ENCODE results near the gene ZNF416.

Gene ZNF416

DNA sequence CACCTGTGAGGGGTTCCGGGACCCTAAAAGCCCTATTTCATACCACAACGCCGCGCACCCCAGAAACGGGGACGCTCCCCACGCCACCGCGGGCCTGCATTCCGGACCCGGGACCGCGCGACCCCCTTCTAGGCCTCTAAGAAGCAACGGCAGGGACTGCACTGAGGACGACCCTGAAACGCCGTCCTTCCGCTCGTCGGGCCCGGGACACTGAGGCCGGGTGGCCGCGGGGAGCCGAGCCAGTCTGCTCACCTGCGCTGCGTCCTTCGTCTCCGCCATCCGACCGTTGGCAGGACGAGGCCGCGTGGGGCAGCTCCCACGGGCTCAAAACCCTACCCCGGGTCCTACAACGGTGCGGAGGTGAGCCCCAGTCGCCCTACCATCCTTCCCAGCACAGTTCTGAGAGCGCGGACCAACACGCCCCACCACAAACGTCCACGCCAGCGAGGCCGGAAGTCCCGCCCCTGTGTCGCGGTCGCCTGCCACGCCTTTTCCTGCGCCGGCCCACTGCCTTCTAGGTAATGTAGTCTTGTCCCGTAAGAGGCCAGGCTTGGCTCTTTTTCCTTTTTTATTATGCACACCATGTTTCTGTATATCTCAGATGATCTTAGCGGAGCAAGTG is 19.2 kb downstream of the ZNF416 start, which contains the start of gene ZNF550:
Gene ZNF550, minus strand, starts transcription at position 460 of the 622 bp plus-strand sequence. Its CDS starts 181 bp downstream, at position 279.
- H3K9me3 ChIP-seq (ENCODE audit: severe bottlenecking): peaks cover 5% of the 10 kb centered on the region
- TF ChIP-seq, protein P1, sequence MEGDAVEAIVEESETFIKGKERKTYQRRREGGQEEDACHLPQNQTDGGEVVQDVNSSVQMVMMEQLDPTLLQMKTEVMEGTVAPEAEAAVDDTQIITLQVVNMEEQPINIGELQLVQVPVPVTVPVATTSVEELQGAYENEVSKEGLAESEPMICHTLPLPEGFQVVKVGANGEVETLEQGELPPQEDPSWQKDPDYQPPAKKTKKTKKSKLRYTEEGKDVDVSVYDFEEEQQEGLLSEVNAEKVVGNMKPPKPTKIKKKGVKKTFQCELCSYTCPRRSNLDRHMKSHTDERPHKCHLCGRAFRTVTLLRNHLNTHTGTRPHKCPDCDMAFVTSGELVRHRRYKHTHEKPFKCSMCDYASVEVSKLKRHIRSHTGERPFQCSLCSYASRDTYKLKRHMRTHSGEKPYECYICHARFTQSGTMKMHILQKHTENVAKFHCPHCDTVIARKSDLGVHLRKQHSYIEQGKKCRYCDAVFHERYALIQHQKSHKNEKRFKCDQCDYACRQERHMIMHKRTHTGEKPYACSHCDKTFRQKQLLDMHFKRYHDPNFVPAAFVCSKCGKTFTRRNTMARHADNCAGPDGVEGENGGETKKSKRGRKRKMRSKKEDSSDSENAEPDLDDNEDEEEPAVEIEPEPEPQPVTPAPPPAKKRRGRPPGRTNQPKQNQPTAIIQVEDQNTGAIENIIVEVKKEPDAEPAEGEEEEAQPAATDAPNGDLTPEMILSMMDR (IDR thresholded peaks at IDR 0.05; ENCODE audit: poor library complexity, severe bottlenecking): no peak
- peak; percentile 94 for ATAC-seq (ENCODE audit: low read depth)

DNA sequence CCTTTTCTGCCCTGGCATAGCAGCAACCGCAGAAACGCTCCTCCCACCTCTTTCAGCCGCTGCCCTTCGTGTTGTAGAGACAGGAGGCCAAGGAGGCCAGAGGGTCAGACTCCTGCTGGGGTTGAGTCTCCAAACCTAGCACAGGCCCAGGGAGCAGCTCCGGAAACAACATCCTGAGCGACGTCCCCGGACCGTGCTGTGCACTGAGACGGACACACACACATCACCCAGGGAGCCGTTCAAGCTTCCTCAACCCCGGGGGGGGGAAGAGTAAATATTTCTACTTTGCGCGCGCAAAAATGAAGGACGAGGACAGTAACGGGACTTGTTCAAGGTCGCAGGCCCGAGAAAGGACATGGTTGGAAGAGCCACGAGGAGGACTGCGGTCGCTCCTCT is 19.7 kb downstream of the ZNF416 start:
- Histone ChIP-seq H3K27me3 (ENCODE audit: insufficient read depth, poor library complexity, severe bottlenecking) (no peaks in the 10 kb centered on the region), H3K4me1 (ENCODE audit: insufficient read depth, poor library complexity, severe bottlenecking) (peaks cover 4% of the 10 kb centered on the region), H3K9me3 (ENCODE audit: severe bottlenecking) (no peaks in the 10 kb centered on the region), H3K27ac (ENCODE audit: poor library complexity, severe bottlenecking) (peak overlapping the region; percentile 55), H3K36me3 (ENCODE audit: low read depth) (peaks cover 23% of the 10 kb centered on the region), H3K4me3 (ENCODE audit: severe bottlenecking) (peak overlapping the region; percentile 70)
- ATAC-seq (ENCODE audit: low read depth) (peak; percentile 37), DNase-seq (ENCODE audit: low spot score) (no peak)
- TF ChIP-seq, protein P1 (IDR thresholded peaks at IDR 0.05; ENCODE audit: poor library complexity, severe bottlenecking): no peak

More for the DNA sequence above, 19.2 kb downstream of the ZNF416 start, which contains the start of gene ZNF550:
- peak; percentile 90 for DNase-seq (ENCODE audit: low spot score)
- Histone ChIP-seq H3K4me1 (ENCODE audit: insufficient read depth, poor library complexity, severe bottlenecking) (peaks cover 4% of the 10 kb centered on the region), H3K27ac (ENCODE audit: poor library complexity, severe bottlenecking) (peak within 1 kb of the TSS; percentile 55), H3K36me3 (ENCODE audit: low read depth) (peaks cover 18% of the 10 kb centered on the region), H3K4me3 (ENCODE audit: severe bottlenecking) (peak within 1 kb of the TSS; percentile 70), H3K27me3 (ENCODE audit: insufficient read depth, poor library complexity, severe bottlenecking) (no peaks in the 10 kb centered on the region)

DNA sequence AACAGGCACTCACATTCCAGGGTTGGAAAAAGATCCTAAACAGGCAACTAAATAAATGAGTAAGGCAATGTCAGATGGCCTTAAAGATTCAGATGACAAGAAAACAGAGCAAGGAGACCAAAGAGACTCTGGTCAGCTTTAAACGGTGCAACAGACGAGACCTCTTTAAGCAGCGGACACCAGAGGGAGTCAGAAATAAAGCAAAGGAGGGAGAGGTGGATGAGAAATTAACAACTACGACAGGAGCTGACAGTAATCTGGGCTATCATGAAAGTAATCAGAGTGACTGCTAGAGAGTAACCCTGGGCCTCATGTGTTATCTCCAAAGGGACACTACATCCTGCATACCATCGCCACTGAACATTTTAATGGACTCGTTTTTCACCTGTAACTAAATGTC is 20.2 kb downstream of the ZNF416 start:
- H3K27ac ChIP-seq (ENCODE audit: poor library complexity, severe bottlenecking): no peak overlapping the region
- H3K9me3 ChIP-seq (ENCODE audit: severe bottlenecking): no peaks in the 10 kb centered on the region
- H3K36me3 ChIP-seq (ENCODE audit: low read depth): peaks cover 26% of the 10 kb centered on the region
- TF ChIP-seq, protein P1 (IDR thresholded peaks at IDR 0.05; ENCODE audit: poor library complexity, severe bottlenecking): no peak
- peak overlapping the region; percentile 70 for H3K4me3 ChIP-seq (ENCODE audit: severe bottlenecking)
- no peak for ATAC-seq (ENCODE audit: low read depth)
- H3K4me1 ChIP-seq (ENCODE audit: insufficient read depth, poor library complexity, severe bottlenecking): peaks cover 4% of the 10 kb centered on the region
- no peak for DNase-seq (ENCODE audit: low spot score)
- H3K27me3 ChIP-seq (ENCODE audit: insufficient read depth, poor library complexity, severe bottlenecking): no peaks in the 10 kb centered on the region

DNA sequence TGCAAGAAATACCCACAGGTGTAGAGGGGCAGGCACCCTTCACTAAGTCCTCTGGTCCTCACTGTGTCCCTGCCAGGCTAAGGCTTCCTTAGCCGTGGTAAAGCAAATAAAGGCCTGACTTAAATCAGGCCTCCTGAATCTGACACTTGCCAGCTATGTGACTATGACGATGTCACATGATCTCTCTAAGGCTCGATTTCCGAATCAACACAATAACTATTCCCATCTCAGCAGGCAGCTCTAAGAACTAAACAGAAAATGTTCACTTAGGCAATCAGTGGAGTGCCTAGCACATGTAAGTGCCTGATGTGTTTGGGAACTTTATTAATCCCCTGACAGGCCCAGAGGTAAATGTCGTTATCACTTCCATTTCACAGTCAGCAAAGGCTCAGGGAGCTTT is 21.1 kb downstream of the ZNF416 start:
- Histone ChIP-seq H3K4me1 (ENCODE audit: insufficient read depth, poor library complexity, severe bottlenecking) (peaks cover 4% of the 10 kb centered on the region), H3K4me3 (ENCODE audit: severe bottlenecking) (no peak overlapping the region), H3K9me3 (ENCODE audit: severe bottlenecking) (no peaks in the 10 kb centered on the region), H3K27ac (ENCODE audit: poor library complexity, severe bottlenecking) (no peak overlapping the region), H3K36me3 (ENCODE audit: low read depth) (peaks cover 33% of the 10 kb centered on the region), H3K27me3 (ENCODE audit: insufficient read depth, poor library complexity, severe bottlenecking) (no peaks in the 10 kb centered on the region)
- TF ChIP-seq, protein P1 (IDR thresholded peaks at IDR 0.05; ENCODE audit: poor library complexity, severe bottlenecking): no peak
- no peak for DNase-seq (ENCODE audit: low spot score)
- ATAC-seq (ENCODE audit: low read depth): no peak

DNA sequence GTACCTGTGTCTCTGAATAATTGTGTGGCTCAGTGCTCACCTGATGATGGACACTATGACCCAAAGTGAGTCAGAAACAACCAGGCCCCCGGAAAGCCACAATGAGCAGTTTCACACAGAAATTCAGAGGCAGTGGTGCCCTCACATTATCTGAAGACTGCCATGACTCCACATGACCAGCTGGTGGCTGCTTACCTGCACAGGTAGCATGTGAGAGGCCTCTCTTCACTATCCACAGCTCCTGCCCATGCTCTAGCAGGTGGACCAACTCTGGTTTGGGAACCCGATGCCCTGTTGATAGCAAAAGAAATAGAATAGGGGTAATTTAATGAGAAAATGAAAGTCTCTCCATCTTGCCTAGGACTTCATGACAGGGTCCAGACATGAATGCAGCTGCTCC is 26.3 kb downstream of the ZNF416 start:
- Histone ChIP-seq H3K27ac (ENCODE audit: poor library complexity, severe bottlenecking) (no peak overlapping the region), H3K36me3 (ENCODE audit: low read depth) (peaks cover 85% of the 10 kb centered on the region), H3K4me1 (ENCODE audit: insufficient read depth, poor library complexity, severe bottlenecking) (no peaks in the 10 kb centered on the region), H3K4me3 (ENCODE audit: severe bottlenecking) (no peak overlapping the region), H3K27me3 (ENCODE audit: insufficient read depth, poor library complexity, severe bottlenecking) (no peaks in the 10 kb centered on the region), H3K9me3 (ENCODE audit: severe bottlenecking) (peaks cover 8% of the 10 kb centered on the region)
- DNase-seq (ENCODE audit: low spot score) (no peak), ATAC-seq (ENCODE audit: low read depth) (no peak)
- TF ChIP-seq, protein P1 (IDR thresholded peaks at IDR 0.05; ENCODE audit: poor library complexity, severe bottlenecking): no peak

Data from RWPE2 (cell line).